ENCODE data around the gene LAMA3.

The LAMA3 gene

GRCh38 chr18:23969664-23970063 is 280.4 kb downstream of the LAMA3 start:
- no peak for DNase-seq (ENCODE audit: low read depth in 2 of 2)

- DNase-seq (ENCODE audit: low read depth in 2 of 2) = peak in 1 of 2 donors; percentile 28
Observed at GRCh38 chr18:23970161-23971096, 281.2 kb downstream of the LAMA3 start.

GRCh38 chr18:23971097-23971440 is 281.8 kb downstream of the LAMA3 start:
- DNase-seq (ENCODE audit: low read depth in 2 of 2) = no peak

GRCh38 chr18:23971666-23972230 is 282.5 kb downstream of the LAMA3 start:
- no peak for DNase-seq (ENCODE audit: low read depth in 2 of 2)

- no peak for DNase-seq (ENCODE audit: low read depth in 2 of 2)
Observed at GRCh38 chr18:23972453-23972852, 283.2 kb downstream of the LAMA3 start.

GRCh38 chr18:23977103-23977502 is 287.9 kb downstream of the LAMA3 start:
- no peak for DNase-seq (ENCODE audit: low read depth in 2 of 2)

GRCh38 chr18:23977719-23978483 is 288.6 kb downstream of the LAMA3 start:
- DNase-seq (ENCODE audit: low read depth in 2 of 2) = no peak

- no peak for DNase-seq (ENCODE audit: low read depth in 2 of 2)
Observed at GRCh38 chr18:23981369-23981980, 292.2 kb downstream of the LAMA3 start.

- DNase-seq (ENCODE audit: low read depth in 2 of 2) = no peak
Observed at GRCh38 chr18:23982155-23983079, 293.2 kb downstream of the LAMA3 start.

GRCh38 chr18:23983112-23983511 is 293.9 kb downstream of the LAMA3 start:
- DNase-seq (ENCODE audit: low read depth in 2 of 2) = no peak

GRCh38 chr18:23986600-23987359 is 297.5 kb downstream of the LAMA3 start:
- no peak for DNase-seq (ENCODE audit: low read depth in 2 of 2)

- DNase-seq (ENCODE audit: low read depth in 2 of 2) = no peak
Observed at GRCh38 chr18:23990474-23991410, 301.5 kb downstream of the LAMA3 start.

- no peak for DNase-seq (ENCODE audit: low read depth in 2 of 2)
Observed at GRCh38 chr18:23992089-23992940, 303.1 kb downstream of the LAMA3 start.

- no peak for DNase-seq (ENCODE audit: low read depth in 2 of 2)
Observed at GRCh38 chr18:23992941-23993280, 303.7 kb downstream of the LAMA3 start.

GRCh38 chr18:23994361-23994902 is 305.2 kb downstream of the LAMA3 start:
- DNase-seq (ENCODE audit: low read depth in 2 of 2) = no peak

GRCh38 chr18:23995180-23995579 is 305.9 kb downstream of the LAMA3 start:
- DNase-seq (ENCODE audit: low read depth in 2 of 2) = no peak

GRCh38 chr18:23998018-23998417 is 308.8 kb downstream of the LAMA3 start:
- DNase-seq (ENCODE audit: low read depth in 2 of 2) = no peak

GRCh38 chr18:23998820-23999219 is 309.6 kb downstream of the LAMA3 start:
- DNase-seq (ENCODE audit: low read depth in 2 of 2) = no peak

Measured in stimulated activated CD4-positive, alpha-beta T cell treated with anti-CD3 and anti-CD28 coated beads, Interleukin-15, amount 100 ng/mL, for 48 hours (primary cell).